NCI-H2081 treated with DMSO at 0.1 percent for 48 hours (cell line): Measurements from ENCODE around the gene RBM39.
"Not testable (repeated sequence)": the region's sequence is repeated elsewhere in the genome, so short reads cannot be mapped to it uniquely, and the experiment has no call there.

Experiments
- DNase-seq: peaks from one replicate; lab custom pipeline; 2025; lab: John Stamatoyannopoulos, UW

Gene RBM39

DNA sequence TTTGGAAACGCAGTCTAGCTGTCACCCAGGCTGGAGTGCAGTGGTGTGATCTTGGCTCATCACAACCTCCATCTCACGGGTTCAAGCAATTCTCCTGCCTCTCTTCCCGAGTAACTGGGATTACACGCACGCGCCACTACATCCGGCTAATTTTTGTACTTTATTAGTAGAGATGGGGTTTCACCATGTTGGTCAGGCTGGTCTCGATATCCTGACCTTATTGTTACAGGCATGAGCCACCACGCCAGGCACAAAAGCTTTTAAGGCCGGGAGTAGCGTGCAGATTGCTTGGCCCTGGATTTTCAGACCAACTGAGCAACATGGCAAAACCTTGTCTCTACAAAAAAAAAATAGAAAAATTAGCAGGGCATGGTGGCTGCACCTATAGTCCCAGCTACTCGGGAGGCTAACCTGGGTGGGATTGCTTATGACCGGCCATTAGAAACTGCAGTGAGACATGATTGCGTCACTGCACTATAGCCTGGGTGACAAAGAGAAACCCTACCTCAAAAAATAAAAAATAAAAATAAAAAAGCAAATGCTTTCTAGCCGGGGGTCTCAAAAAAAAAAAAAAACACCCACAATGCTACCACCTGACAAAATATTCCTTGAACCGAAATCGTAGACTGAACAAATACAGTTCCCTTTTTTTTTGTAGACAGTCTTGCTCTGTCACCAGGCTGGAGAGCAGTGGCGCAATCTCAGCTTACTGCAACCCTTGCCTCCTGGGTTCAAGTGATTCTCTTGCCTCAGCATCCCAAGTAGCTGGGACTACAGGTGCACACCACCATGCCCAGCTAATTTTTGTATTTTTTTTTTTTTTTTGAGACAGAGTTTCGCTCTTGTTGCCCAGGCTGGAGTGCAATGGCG is 15.0 kb downstream of the RBM39 start:
- no peak for DNase-seq

DNA sequence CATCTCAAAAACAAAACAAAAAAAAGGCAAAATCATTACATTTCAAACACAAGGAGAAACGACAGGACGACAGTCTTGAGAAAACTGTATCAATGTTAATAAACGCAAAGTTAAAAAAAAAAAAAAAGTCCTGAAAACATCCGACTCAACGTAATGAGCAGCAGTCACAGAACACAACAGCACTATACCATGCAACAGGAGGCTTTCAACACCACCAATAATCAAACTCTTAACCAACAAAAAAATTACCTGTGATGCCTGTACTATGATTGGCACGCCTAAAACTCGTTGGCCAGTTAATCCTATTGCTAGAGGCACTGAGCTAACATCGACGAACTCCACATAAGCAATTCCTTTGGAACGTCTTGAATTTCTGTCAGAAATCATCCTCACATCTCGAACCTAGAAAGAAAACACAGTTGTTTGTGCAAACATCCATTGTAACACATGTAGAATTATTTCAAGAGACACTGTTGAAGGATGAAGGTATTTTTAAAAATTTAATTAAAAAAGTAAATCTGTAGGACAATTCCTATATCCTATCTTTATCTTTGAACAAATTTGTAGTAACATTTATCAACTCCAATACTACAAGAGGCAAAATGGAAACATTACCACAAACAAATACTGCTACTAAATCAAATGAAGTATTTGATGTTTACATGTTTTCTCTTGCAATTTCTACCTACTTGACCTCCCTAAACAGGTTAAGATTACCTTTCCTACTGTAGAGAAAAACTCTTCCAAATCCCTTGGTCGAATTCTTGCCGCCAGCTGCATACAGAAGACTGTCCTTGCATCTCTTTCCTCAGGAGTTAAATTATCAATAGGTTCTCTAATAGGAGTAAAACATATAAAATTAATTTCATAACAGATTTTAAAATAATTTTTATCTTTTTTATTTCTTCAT is 17.5 kb downstream of the RBM39 start:
- DNase-seq: no peak

DNA sequence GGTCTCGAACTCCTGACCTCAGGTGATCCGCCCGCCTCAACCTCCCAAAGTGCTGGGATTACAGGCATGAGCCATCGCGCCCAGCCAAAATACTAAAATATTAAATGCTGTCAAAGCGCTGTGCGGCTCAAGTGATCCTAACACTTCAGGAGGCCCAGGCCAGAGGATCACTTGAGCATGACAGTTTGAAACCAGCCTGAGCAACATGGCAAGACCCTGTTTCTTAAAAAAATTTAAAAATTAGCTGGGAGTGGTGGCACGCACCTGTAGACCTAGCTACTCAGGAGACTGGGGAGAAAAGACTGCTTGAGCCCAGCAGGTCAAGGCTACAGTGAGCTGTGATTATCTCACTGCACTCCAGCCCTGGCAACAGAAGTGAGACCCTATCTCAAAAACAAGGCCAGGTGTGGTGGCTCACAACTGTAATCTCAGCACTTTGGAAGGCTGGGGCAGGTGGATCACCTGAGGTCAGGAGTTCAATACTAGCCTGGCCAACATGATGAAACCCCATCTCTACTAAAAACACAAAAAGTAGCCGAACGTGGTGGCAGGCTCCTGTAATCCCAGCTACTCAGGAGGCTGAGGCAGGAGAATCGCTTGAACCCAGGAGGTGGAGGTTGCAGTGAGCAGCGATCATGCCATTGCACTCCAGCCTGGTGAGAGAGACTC is 18.3 kb downstream of the RBM39 start:
- DNase-seq: not testable (repeated sequence)

GRCh38 chr20:35723275-35723639 is 18.8 kb downstream of the RBM39 start:
- not testable (repeated sequence) for DNase-seq

DNA sequence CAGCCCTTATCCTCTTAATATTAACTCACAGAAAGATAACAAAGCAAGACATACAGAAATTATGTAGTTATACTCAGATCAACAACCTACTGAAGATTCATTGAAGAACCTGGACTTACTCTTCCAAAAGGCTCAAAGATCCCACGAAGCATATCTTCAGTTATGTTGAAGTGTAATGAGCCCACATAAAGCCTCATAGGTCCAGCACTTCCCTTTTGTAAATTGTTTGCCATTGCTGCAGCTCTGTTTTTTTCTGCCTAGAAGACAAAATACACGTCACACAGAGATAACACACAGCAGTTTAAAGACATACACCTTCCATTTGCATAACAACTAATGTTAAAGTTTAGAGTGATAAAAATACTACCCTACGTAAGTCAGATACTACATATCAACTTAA is 20.4 kb downstream of the RBM39 start:
- no peak for DNase-seq

DNA sequence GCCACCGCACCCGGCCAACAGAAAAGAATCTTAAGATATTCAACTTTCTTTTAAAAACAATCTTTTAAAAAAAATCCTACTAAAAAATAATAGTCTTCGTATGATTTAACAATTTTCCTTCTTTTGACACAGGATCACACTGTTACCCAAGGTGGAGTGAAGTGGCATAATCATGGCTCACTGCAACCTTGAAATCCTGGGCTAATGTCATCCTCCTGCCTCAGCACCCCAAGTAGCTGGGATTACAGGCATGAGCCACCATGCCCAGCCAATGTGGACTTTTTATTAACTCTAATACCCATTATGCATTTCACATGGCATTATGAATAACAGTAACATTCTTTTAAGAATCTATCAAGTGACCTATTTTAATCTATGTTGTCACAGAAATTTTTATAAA is 20.8 kb downstream of the RBM39 start:
- no peak for DNase-seq

DNA sequence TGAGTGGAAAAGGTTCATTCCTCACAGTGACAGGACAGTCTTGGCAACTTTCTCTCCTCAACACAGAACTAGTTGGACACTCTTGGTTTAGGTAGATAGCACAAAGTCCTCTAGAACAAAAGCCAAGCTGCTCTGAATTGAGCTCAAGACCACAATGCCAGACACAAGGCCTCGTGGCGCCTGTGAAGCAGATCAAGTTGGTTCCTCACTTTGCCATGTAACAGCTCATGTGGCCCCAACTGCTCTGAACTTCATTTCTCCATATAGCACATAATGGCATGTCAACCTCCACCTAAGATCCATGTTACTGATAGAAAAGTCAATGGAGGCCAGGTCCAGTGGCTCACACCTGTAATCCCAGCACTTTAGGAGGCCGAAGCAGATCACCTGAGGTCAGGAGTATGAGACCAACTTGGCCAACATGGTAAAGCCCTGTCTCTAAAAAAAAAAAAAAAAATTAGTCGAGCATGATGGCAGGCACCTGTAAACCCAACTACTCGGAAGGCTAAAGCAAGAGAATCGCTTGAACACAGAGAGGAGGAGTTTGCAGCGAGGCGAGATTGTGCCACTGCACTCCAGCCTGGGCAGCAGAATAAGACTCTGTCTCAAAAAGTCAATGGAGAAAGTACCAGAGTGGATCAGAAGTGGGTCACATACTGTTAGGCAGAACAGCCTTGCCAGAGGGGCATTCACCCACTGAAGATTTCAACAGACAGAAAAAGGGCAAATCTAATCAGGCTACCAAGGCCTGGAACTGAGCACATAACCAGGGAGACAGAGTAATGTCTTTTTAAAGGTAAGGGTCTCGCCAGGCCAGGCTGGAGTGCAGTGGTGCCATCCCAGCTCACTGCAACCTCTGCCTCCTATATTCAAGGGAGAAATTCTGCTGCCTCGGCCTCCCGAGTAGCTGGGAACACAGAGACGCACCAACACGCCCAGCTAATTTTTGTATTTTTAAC is 21.6 kb downstream of the RBM39 start:
- no peak for DNase-seq

GRCh38 chr20:35719717-35720116 is 22.3 kb downstream of the RBM39 start:
- DNase-seq: no peak

GRCh38 chr20:35718972-35719635 is 23.0 kb downstream of the RBM39 start:
- DNase-seq: no peak

- not testable (repeated sequence) for DNase-seq
Observed at GRCh38 chr20:35718321-35718720, 23.7 kb downstream of the RBM39 start.

DNA sequence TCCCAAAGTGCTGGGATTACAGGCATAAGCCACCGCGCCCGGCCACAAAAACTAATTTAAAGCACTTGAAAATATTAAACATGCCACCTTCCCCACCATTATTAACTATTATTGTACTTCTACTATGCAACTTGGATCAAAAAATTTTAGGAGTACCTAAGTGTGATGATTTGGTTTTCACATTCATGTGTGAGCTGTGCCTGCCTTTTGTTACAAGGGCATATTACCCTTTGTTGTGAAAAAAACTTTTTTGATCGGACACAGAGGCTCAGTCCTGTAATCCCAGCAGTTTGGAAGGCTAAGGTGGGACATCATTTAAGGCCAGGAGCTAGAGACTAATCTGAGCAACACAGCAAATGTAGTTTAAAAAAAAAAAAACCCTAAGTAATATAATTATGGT is 25.7 kb downstream of the RBM39 start:
- no peak for DNase-seq

DNA sequence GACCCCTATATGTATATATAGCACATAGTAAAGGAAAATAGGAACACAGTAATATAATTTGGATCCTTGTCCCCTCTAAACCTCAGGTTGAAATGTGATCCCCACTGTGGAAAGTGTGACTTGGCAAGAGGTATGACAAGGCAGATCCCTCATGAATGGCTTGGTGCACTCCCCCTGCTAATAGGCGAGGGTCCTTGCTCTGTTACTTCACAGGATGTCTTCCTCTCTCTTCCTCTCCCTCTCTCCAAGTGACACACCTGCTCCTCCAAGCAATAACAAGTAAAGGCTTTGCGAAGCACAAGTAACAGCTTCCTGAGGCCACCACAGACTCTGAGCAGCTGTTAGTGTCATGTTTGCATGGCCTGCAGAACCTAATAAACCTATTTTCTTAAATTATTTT is 26.4 kb downstream of the RBM39 start:
- no peak for DNase-seq

GRCh38 chr20:35714127-35714526 is 27.9 kb downstream of the RBM39 start:
- no peak for DNase-seq

GRCh38 chr20:35713120-35713519 is 28.9 kb downstream of the RBM39 start:
- not testable (repeated sequence) for DNase-seq

GRCh38 chr20:35711588-35712209 is 30.4 kb downstream of the RBM39 start:
- no peak for DNase-seq

DNA sequence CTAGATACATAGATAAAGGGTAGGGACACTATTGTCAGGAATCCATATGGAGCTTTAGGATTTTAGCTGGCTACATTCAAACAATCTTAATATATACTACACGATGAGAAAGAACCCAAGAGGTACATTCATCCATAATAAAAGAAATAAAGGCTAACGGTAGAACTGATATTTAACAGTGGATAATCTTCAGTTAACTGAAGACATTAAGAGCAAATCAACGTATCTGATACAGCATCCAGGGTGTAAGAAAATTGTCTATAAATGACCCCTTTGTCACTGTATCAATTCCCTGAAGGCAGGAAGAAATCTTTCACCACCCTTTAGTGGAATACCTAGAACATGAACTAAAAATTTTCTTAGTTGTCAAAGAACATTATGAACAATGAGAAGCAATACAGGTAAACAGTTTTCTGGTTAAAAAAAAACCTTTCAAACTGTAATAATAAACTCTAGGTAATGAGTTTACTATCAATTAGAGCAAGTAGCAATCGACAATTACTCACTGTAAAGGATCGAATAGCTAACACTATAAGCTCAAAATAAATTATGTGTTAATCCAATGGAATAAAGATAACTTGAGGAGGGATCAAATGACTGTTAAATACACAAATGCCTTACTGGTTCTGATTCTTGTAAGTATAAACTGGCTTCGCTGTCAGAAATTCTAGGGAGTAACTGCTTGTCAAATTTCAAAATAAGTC is 31.0 kb downstream of the RBM39 start:
- no peak for DNase-seq

DNA sequence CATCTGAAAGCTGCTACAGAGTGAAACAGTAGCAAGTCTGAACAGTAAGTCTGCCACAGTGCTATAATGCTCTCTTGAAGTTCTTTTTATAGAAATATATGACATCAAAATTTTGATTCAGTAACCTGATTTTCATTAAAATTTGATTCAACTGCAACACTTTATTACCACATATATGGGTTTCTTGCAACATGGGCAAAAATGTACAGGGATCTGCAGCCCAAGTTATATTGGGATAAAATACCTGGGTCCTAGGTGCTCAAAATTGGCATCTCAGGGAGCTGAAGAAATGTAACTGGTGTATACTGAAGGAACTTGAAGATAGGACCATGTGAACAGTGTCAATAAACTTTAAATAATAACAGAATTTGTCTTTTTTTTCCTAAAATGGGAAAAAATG is 32.0 kb downstream of the RBM39 start:
- no peak for DNase-seq

DNA sequence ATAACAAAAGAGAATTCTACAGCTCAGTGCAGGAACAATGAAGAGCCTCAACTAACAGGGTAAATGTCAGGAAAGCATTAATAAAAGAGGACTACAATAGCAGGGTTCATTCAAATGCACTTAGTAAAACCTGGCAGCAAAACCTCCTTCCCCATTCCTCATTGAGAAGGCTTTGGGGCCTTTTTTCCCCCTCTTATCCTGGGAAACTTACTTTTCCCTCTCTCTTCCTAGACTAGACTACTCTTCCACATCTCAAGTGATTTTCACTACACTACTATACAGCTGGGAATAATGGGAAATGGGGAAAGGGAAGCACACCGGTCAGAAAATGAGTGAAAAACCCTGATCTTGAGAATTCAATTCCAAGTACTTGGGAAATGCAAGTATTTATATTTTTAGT is 32.8 kb downstream of the RBM39 start:
- DNase-seq: no peak

DNA sequence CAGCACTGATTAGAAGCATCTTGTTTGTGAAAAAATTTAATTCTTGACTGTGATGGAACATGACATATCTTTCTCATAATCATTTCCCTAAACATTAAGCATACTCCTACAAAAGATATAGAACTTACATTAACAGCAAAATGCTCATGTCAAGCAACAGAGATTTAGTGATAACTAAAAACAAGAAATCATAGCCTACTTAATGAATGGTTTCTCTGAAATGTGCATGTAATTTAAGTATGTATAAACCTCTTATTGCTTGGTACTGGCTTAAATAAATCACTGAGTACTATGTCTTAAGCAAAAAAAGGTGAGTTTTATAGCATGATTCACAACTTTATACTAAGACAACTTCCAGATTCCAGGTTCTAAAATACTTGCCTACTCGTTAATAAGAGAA is 33.6 kb downstream of the RBM39 start:
- DNase-seq: no peak
